ENCODE results near the gene SEM1.
"Not testable (repeated sequence)": the region's sequence is repeated elsewhere in the genome, so short reads cannot be mapped to it uniquely, and the experiment has no call there.

SEM1 gene

GRCh38 chr7:96663457-96663856 is 46.2 kb downstream of the SEM1 start:
- Histone ChIP-seq H3K4me3 (ENCODE audit: low read depth, low read length) (no peak overlapping the region), H3K36me3 (ENCODE audit: control insufficient read depth, insufficient read depth, low read length) (no peaks in the 10 kb centered on the region), H3K9me3 (ENCODE audit: control insufficient read depth, insufficient read depth, low read depth, low read length) (no peaks in the 10 kb centered on the region), H3K27me3 (ENCODE audit: control insufficient read depth, insufficient read depth, low read length) (no peaks in the 10 kb centered on the region), H3K9ac (ENCODE audit: low read length) (no peak overlapping the region), H3K27ac (ENCODE audit: low read depth, low read length) (no peak overlapping the region), H3K4me1 (ENCODE audit: control insufficient read depth, insufficient read depth, low read length) (peaks cover 2% of the 10 kb centered on the region; the same call in 1 of the 2 replicates)

- not testable (repeated sequence) for H3K27ac ChIP-seq (ENCODE audit: low read depth, low read length); H3K27me3 ChIP-seq (ENCODE audit: control insufficient read depth, insufficient read depth, low read length); H3K9me3 ChIP-seq (ENCODE audit: control insufficient read depth, insufficient read depth, low read depth, low read length); H3K36me3 ChIP-seq (ENCODE audit: control insufficient read depth, insufficient read depth, low read length); H3K9ac ChIP-seq (ENCODE audit: low read length); H3K4me3 ChIP-seq (ENCODE audit: low read depth, low read length)
- peaks cover 14% of the 10 kb centered on the region for H3K4me1 ChIP-seq (ENCODE audit: control insufficient read depth, insufficient read depth, low read length)
These were observed 47.5 kb downstream of the SEM1 start for GRCh38 chr7:96662151-96662550.

DNA sequence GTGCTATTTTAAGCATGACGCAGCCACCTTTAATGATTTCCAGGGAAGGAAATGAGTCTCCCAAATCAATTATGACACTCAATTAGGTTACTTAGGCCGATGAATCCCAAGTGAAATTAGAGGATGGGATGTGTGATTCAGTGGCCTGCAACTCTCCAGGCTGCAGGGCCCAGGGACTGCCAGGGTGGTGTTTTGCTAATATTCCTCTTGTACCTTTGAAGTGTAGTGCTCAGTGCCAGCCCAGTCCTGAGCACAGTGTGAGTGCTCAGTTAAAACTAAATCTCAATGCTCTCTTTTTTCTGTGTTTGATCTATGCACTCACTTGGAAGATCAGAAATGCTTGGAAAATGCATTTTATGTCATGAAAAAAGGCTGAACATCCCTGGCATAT is 51.6 kb downstream of the SEM1 start:
- no peak overlapping the region for H3K27ac ChIP-seq (ENCODE audit: low read depth, low read length)
- H3K9ac ChIP-seq (ENCODE audit: low read length) = no peak overlapping the region
- H3K4me1 ChIP-seq (ENCODE audit: control insufficient read depth, insufficient read depth, low read length) = peaks cover 23% of the 10 kb centered on the region
- no peaks in the 10 kb centered on the region for H3K9me3 ChIP-seq (ENCODE audit: control insufficient read depth, insufficient read depth, low read depth, low read length)
- no peak overlapping the region for H3K4me3 ChIP-seq (ENCODE audit: low read depth, low read length)
- no peaks in the 10 kb centered on the region for H3K36me3 ChIP-seq (ENCODE audit: control insufficient read depth, insufficient read depth, low read length)
- H3K27me3 ChIP-seq (ENCODE audit: control insufficient read depth, insufficient read depth, low read length) = no peaks in the 10 kb centered on the region

DNA sequence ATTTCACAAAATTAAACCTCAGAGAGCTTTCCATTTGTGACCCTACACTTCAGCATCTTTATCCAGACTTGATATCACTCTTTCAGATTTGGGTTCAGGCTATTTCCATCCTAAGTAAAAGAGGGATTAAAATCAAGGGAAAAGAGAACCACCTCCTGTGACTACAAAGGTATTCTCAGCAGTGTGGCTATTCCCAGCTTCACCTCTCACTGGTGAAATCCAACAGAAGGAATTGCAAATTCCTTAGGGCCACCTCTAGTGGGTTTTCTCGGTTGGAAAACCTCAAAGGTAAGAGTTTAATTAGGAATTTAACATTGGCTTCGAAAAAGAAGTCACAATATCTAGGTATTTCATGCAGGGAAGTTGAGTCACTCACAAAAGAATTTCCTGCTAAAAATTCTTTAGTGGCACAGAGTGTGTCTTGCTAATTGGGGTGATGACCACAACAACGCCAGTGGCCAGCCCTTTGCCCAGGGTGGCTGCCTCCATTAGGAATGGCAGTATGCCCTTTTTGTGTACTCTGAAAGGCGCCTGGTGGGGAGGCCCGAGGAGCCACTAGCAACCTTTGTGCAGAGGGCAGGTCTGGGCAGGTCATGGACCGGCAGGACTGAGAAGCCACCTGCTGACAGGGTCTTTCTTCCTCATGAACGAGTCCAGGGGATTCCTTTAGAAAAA is 52.2 kb downstream of the SEM1 start:
- H3K27ac ChIP-seq (ENCODE audit: low read depth, low read length) = no peak overlapping the region
- peaks cover 23% of the 10 kb centered on the region for H3K4me1 ChIP-seq (ENCODE audit: control insufficient read depth, insufficient read depth, low read length)
- no peaks in the 10 kb centered on the region for H3K9me3 ChIP-seq (ENCODE audit: control insufficient read depth, insufficient read depth, low read depth, low read length)
- no peaks in the 10 kb centered on the region for H3K27me3 ChIP-seq (ENCODE audit: control insufficient read depth, insufficient read depth, low read length)
- H3K36me3 ChIP-seq (ENCODE audit: control insufficient read depth, insufficient read depth, low read length) = no peaks in the 10 kb centered on the region
- no peak overlapping the region for H3K9ac ChIP-seq (ENCODE audit: low read length)
- H3K4me3 ChIP-seq (ENCODE audit: low read depth, low read length) = no peak overlapping the region

DNA sequence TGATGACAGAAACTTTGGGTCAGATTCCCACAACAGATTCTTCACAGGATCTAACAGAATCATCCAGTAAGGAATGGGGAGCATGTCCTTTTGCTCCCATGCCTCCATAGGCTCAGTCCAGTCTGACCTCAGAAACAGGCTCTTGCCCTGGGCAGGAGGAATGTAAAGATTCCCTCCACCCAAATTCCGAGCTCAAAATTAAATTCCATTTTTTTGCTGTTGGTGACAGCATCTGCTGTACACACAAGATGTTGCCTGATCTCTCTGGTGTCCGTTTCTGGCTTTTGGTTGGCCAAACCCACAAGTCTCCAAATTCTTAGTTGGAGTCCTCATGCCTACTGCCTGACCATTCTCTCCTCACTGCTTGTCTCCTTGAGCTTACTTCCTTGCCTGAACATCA is 53.7 kb downstream of the SEM1 start:
- H3K9me3 ChIP-seq (ENCODE audit: control insufficient read depth, insufficient read depth, low read depth, low read length) = no peaks in the 10 kb centered on the region
- H3K27ac ChIP-seq (ENCODE audit: low read depth, low read length) = no peak overlapping the region
- peaks cover 23% of the 10 kb centered on the region for H3K4me1 ChIP-seq (ENCODE audit: control insufficient read depth, insufficient read depth, low read length)
- no peaks in the 10 kb centered on the region for H3K27me3 ChIP-seq (ENCODE audit: control insufficient read depth, insufficient read depth, low read length)
- no peak overlapping the region for H3K9ac ChIP-seq (ENCODE audit: low read length)
- H3K4me3 ChIP-seq (ENCODE audit: low read depth, low read length) = no peak overlapping the region
- H3K36me3 ChIP-seq (ENCODE audit: control insufficient read depth, insufficient read depth, low read length) = no peaks in the 10 kb centered on the region

DNA sequence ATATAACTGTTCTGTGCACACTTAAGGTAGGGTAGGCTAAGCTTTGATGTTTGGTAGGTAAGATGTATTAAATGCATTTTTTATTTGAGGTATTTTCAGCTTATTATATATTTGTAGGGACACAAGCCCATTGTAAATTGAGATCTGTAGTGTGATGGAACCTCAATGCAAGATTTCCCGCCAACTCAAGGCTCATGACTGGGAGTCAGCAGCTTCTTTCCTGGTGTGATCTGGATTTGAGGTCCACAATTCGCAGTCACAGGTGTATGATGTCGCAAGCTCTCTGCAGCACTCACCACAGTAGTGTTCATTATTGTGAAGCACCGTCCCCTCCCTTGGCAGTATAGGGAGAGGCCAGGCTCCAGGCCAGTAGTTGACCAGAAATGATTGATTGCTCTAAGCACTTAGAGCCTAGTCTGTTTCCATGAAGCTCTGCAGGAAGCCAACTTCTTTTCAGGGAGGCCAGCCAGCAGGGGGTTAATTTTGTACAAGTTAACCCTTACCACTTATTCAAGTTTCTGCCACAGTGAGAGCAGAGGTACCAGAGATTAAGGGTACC is 54.9 kb downstream of the SEM1 start:
- Histone ChIP-seq H3K27ac (ENCODE audit: low read depth, low read length) (no peak overlapping the region), H3K9ac (ENCODE audit: low read length) (no peak overlapping the region), H3K36me3 (ENCODE audit: control insufficient read depth, insufficient read depth, low read length) (no peaks in the 10 kb centered on the region), H3K4me3 (ENCODE audit: low read depth, low read length) (no peak overlapping the region), H3K4me1 (ENCODE audit: control insufficient read depth, insufficient read depth, low read length) (peaks cover 23% of the 10 kb centered on the region), H3K9me3 (ENCODE audit: control insufficient read depth, insufficient read depth, low read depth, low read length) (no peaks in the 10 kb centered on the region), H3K27me3 (ENCODE audit: control insufficient read depth, insufficient read depth, low read length) (no peaks in the 10 kb centered on the region)

DNA sequence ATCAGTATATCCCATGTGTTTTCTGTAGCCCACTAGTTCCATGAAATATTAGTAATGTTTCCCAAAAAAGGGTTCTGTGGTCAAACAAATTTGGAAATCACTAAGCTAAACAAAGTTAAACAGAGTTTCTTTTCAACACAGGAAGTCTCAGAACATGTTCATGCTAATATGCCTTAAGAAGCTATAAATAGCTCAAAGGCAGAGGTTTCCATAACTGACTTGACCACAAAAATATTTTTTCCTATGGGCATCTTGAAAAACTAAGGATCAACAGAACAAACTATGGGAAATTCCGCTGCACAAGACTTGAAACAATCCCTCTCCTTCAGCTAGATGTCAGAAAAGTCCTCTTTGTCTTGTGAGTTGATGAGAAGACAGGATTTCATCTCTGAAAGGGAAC is 59.7 kb downstream of the SEM1 start:
- no peaks in the 10 kb centered on the region for H3K9me3 ChIP-seq (ENCODE audit: control insufficient read depth, insufficient read depth, low read depth, low read length)

DNA sequence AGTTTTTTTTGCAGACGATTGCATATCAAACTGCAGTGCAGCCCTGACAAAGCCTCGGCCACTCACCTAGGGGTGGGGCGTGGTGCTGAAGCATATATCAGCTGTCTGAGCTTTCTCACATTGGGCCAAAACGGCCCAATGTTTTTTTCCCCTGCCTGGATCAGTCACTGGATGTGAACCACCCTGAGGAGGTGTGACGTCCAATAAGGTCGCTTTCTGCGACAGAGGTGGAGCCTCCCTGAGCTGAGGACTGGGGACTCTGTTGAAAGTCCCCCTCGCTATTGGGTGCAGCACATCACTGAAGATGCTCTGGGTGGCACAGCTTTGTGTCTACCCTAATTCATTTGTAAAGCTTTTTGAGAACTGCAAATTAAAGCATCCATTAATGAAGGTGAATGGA is 60.9 kb downstream of the SEM1 start:
- no peaks in the 10 kb centered on the region for H3K9me3 ChIP-seq (ENCODE audit: control insufficient read depth, insufficient read depth, low read depth, low read length)

More for the DNA sequence above, 59.7 kb downstream of the SEM1 start:
- peaks cover 7% of the 10 kb centered on the region; the same call in 1 of the 2 replicates for H3K4me1 ChIP-seq (ENCODE audit: control insufficient read depth, insufficient read depth, low read length)
- no peak overlapping the region for H3K27ac ChIP-seq (ENCODE audit: low read depth, low read length)
- H3K4me3 ChIP-seq (ENCODE audit: low read depth, low read length) = no peak overlapping the region
- H3K9ac ChIP-seq (ENCODE audit: low read length) = no peak overlapping the region
- H3K27me3 ChIP-seq (ENCODE audit: control insufficient read depth, insufficient read depth, low read length) = no peaks in the 10 kb centered on the region
- H3K36me3 ChIP-seq (ENCODE audit: control insufficient read depth, insufficient read depth, low read length) = no peaks in the 10 kb centered on the region

GRCh38 chr7:96647733-96648132 is 61.9 kb downstream of the SEM1 start:
- Histone ChIP-seq H3K9ac (ENCODE audit: low read length) (no peak overlapping the region), H3K27ac (ENCODE audit: low read depth, low read length) (no peak overlapping the region), H3K9me3 (ENCODE audit: control insufficient read depth, insufficient read depth, low read depth, low read length) (no peaks in the 10 kb centered on the region), H3K4me3 (ENCODE audit: low read depth, low read length) (no peak overlapping the region), H3K27me3 (ENCODE audit: control insufficient read depth, insufficient read depth, low read length) (no peaks in the 10 kb centered on the region), H3K4me1 (ENCODE audit: control insufficient read depth, insufficient read depth, low read length) (peaks cover 4% of the 10 kb centered on the region; the same call in 1 of the 2 replicates), H3K36me3 (ENCODE audit: control insufficient read depth, insufficient read depth, low read length) (no peaks in the 10 kb centered on the region)

More for the DNA sequence above, 60.9 kb downstream of the SEM1 start:
- H3K36me3 ChIP-seq (ENCODE audit: control insufficient read depth, insufficient read depth, low read length) = no peaks in the 10 kb centered on the region
- no peaks in the 10 kb centered on the region for H3K27me3 ChIP-seq (ENCODE audit: control insufficient read depth, insufficient read depth, low read length)
- H3K4me3 ChIP-seq (ENCODE audit: low read depth, low read length) = no peak overlapping the region
- no peak overlapping the region for H3K27ac ChIP-seq (ENCODE audit: low read depth, low read length)
- H3K9ac ChIP-seq (ENCODE audit: low read length) = no peak overlapping the region
- H3K4me1 ChIP-seq (ENCODE audit: control insufficient read depth, insufficient read depth, low read length) = peaks cover 4% of the 10 kb centered on the region; the same call in 1 of the 2 replicates

GRCh38 chr7:96645084-96645483 is 64.6 kb downstream of the SEM1 start:
- H3K9ac ChIP-seq (ENCODE audit: low read length) = no peak overlapping the region
- no peaks in the 10 kb centered on the region for H3K9me3 ChIP-seq (ENCODE audit: control insufficient read depth, insufficient read depth, low read depth, low read length)
- H3K4me3 ChIP-seq (ENCODE audit: low read depth, low read length) = no peak overlapping the region
- H3K27me3 ChIP-seq (ENCODE audit: control insufficient read depth, insufficient read depth, low read length) = no peaks in the 10 kb centered on the region
- no peaks in the 10 kb centered on the region for H3K36me3 ChIP-seq (ENCODE audit: control insufficient read depth, insufficient read depth, low read length)
- H3K27ac ChIP-seq (ENCODE audit: low read depth, low read length) = no peak overlapping the region
- peaks cover 4% of the 10 kb centered on the region; the same call in 1 of the 2 replicates for H3K4me1 ChIP-seq (ENCODE audit: control insufficient read depth, insufficient read depth, low read length)

DNA sequence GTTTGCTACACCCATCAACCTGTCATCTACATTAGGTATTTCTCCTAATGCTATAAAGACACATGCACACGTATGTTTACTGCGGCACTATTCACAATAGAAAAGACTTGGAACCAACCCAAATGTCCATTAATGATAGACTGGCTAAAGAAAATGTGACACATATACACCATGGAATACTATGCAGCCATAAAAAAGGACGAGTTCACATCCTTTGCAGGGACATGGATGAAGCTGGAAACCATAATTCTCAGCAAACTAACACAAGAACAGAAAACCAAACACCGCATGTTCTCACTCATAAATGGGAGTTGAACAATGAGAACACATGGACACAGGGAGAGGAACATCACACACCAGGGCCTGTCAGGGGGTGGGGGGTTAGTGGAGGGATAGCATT is 66.2 kb downstream of the SEM1 start:
- H3K36me3 ChIP-seq (ENCODE audit: control insufficient read depth, insufficient read depth, low read length); H3K27me3 ChIP-seq (ENCODE audit: control insufficient read depth, insufficient read depth, low read length); H3K4me1 ChIP-seq (ENCODE audit: control insufficient read depth, insufficient read depth, low read length); H3K9me3 ChIP-seq (ENCODE audit: control insufficient read depth, insufficient read depth, low read depth, low read length); H3K27ac ChIP-seq (ENCODE audit: low read depth, low read length); H3K4me3 ChIP-seq (ENCODE audit: low read depth, low read length); H3K9ac ChIP-seq (ENCODE audit: low read length): not testable (repeated sequence)

All from HUES6 (cell line).